ENCODE results near the gene TM2D1.
A peak's percentile ranks its signal among the peaks of the same experiment; 100 is the strongest.
"Not testable (repeated sequence)": the region's sequence is repeated elsewhere in the genome, so short reads cannot be mapped to it uniquely, and the experiment has no call there.

The TM2D1 gene

GRCh38 chr1:61741711-61742619 lies 17.0 kb upstream of the TM2D1 start, which contains the start of gene PATJ:
Gene PATJ, plus strand, starts transcription at chr1:61742480. Its CDS starts 20,413 bp downstream, at chr1:61762893.
- TF ChIP-seq, protein P1, sequence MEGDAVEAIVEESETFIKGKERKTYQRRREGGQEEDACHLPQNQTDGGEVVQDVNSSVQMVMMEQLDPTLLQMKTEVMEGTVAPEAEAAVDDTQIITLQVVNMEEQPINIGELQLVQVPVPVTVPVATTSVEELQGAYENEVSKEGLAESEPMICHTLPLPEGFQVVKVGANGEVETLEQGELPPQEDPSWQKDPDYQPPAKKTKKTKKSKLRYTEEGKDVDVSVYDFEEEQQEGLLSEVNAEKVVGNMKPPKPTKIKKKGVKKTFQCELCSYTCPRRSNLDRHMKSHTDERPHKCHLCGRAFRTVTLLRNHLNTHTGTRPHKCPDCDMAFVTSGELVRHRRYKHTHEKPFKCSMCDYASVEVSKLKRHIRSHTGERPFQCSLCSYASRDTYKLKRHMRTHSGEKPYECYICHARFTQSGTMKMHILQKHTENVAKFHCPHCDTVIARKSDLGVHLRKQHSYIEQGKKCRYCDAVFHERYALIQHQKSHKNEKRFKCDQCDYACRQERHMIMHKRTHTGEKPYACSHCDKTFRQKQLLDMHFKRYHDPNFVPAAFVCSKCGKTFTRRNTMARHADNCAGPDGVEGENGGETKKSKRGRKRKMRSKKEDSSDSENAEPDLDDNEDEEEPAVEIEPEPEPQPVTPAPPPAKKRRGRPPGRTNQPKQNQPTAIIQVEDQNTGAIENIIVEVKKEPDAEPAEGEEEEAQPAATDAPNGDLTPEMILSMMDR (IDR thresholded peaks at IDR 0.05; ENCODE audit: extremely low read depth, missing control alignments): no peak
- peak; percentile 91 for DNase-seq (ENCODE audit: low spot score)

DNA sequence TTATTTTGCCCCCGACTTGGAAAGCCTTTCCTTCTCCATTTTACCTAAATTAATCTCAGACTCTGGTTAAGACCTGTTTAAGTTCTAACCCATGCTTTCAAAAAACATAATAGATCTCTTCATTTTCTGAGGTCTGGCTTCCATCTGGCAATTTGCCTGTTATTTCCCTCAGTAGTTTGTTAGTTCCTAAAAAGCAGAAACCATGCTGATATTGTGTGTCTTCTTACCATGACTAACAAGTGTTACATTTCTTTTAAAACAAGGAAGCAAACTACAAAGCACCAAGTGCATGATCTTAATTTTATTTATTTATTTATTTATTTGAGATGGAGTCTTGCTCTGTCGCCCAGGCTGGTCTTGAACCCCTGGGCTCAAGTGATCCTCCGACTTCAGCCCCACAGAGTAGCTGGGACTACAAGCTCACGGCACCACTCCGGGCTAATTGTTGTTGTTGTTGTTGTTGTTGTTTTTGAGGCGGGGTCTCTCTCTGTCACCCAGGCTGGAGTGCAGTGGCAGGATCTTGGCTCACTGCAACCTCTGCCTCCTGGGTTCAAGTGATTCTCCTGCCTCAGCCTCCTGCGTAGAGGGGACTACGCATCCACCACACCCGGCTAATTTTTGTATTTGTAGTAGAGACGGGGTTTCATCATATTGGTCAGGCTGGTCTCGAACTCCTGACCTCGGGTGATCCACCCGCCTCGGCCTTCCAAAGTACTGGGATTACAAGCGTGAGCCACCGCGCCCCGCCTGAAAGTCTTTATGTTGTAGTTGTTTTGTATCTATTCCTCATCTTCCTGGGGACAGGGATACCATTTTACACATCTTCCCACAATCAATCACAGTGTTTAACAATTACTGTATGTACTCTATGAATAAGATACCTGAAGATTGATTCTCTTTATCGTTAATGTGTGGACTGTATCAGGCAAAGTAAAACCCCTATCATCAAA lies 16.1 kb upstream of the TM2D1 start:
- no peak for DNase-seq (ENCODE audit: low spot score)
- TF ChIP-seq, protein P1 (IDR thresholded peaks at IDR 0.05; ENCODE audit: extremely low read depth, missing control alignments): no peak

GRCh38 chr1:61732726-61733125 lies 7.8 kb upstream of the TM2D1 start:
- no peak for DNase-seq (ENCODE audit: low spot score)
- TF ChIP-seq, protein P1 (IDR thresholded peaks at IDR 0.05; ENCODE audit: extremely low read depth, missing control alignments): no peak

DNA sequence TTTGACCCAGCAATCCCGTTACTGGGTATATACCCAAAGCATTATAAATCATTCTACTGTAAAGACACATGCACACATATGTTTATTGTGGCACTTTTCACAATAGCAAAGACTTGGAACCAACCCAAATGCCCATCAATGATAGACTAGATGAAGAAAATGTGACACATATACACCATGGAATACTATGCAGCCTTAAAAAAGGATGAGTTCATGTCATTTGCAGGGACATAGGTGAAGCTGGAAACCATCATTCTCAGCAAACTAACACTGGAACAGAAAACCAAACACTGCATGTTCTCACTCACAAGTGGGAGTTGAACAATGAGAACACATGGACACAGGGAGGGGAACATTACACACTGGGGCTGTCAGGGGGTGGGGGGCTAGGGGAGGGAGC lies 5.7 kb upstream of the TM2D1 start:
- not testable (repeated sequence) for DNase-seq (ENCODE audit: low spot score)

GRCh38 chr1:61727544-61727943 lies 2.6 kb upstream of the TM2D1 start:
- no peak for DNase-seq (ENCODE audit: low spot score)
- TF ChIP-seq, protein P1 (IDR thresholded peaks at IDR 0.05; ENCODE audit: extremely low read depth, missing control alignments): no peak

- no peak for DNase-seq (ENCODE audit: low spot score)
- TF ChIP-seq, protein P1 (IDR thresholded peaks at IDR 0.05; ENCODE audit: extremely low read depth, missing control alignments): no peak
These were observed 482 bp downstream of the TM2D1 start for GRCh38 chr1:61724506-61724812.

- DNase-seq (ENCODE audit: low spot score): not testable (repeated sequence)
These were observed 5.8 kb downstream of the TM2D1 start for GRCh38 chr1:61718996-61719663.

GRCh38 chr1:61711969-61712368 lies 13.0 kb downstream of the TM2D1 start:
- TF ChIP-seq, protein P1 (IDR thresholded peaks at IDR 0.05; ENCODE audit: extremely low read depth, missing control alignments): no peak
- DNase-seq (ENCODE audit: low spot score): no peak

DNA sequence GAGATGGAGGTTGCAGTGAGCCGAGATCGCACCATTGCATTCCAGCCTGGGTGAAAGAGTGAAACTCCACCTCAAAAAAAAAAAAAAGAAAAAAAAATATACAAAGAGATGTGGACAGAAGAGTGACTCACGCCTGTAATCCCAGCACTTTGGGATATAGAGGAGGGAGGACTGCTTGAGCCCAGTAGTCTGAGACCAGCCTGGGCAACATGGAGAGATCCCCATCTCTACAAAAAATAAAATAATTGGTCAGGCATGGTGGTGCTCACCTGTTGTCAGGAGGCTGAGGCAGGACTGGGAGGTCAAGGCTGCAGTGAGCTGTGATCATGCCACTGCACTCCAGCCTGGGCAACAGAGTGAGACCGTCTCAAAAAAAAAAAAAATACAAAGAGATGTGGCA lies 13.7 kb downstream of the TM2D1 start:
- DNase-seq (ENCODE audit: low spot score): not testable (repeated sequence)

All from GM20000 (cell line).